Stimulated activated CD4-positive, alpha-beta T cell treated with anti-CD3 and anti-CD28 coated beads, Interleukin-4, amount 100 ng/mL, for 4 hours (primary cell): Measurements from ENCODE around the gene FRRS1.
"Not testable (repeated sequence)": the region's sequence is repeated elsewhere in the genome, so short reads cannot be mapped to it uniquely, and the experiment has no call there.

Experiments
- DNase-seq, 2 experiments: peaks; one replicate each; pipeline ENCODE4 v3.0.0-alpha.2; 2020

The FRRS1 gene, protein sequence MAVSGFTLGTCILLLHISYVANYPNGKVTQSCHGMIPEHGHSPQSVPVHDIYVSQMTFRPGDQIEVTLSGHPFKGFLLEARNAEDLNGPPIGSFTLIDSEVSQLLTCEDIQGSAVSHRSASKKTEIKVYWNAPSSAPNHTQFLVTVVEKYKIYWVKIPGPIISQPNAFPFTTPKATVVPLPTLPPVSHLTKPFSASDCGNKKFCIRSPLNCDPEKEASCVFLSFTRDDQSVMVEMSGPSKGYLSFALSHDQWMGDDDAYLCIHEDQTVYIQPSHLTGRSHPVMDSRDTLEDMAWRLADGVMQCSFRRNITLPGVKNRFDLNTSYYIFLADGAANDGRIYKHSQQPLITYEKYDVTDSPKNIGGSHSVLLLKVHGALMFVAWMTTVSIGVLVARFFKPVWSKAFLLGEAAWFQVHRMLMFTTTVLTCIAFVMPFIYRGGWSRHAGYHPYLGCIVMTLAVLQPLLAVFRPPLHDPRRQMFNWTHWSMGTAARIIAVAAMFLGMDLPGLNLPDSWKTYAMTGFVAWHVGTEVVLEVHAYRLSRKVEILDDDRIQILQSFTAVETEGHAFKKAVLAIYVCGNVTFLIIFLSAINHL

DNA sequence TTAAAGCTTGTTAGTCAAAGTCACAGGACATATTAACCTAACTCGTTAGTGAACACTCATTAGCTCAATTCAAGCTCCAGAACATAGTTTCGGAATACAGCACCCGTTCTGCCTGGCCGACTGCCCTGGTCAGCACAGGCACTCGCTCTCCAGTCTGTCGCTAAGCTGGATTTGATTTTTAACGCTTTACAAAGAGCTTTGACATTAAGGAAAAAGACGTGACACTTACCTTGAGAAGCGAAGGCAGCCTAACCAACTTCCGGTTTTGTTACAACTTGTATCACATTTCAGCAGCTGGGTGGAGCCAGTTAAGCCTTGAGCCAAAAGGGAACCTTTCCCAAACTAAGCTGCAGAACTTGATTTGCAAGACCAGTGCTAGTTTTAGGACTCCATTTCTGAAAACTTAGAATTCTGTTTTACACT, at the start of gene FRRS1:
Gene FRRS1 (minus strand): TSS at position 258 of the 423 bp plus-strand sequence. CDS start 17,867 bp downstream, outside the sequence.
- peak in 1 of 2 experiments; percentile 26 for DNase-seq

DNA sequence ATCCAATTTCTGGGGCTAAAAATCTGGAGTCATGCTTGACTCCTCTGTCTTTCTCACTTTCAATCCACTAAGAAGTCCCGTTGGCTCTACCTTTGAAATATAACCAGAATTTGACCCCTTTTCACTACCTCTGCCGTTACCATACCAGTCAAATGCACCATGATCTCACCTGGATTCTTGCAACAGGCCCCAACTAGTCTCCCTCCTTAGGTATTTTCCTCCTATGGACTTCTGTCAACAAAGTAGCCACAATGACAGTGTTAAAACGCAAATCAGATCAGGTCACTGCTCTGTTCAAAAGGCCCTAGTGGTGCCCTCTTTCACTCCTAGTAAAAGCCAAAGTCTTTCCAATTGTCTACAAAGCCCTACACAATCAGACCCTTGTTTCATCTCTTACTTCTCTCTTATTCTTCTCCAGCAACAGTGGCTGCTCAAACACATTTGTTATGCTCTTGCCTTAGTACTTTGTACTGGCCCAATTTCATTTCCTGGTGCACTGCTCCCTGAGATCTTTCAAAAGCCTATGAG, 48.0 kb upstream of the FRRS1 start:
- no peak for DNase-seq

DNA sequence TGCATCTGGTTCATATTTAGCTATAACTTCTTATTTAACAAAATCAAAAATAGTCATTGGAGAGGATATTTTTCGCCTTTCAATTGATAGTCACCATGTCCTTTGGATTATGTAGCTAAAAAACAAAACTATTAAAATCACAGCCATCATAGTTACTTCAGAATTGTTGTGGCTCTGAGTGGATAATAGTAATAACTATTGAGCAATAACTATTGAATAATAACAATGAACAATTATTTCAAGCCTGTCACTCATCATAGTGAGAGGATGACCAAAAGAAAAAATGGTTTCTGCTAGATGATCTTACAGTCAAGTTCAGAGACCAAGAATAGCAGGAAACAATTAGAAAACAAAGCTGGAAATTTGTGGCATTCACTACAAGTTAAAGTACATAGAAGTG, 45.3 kb upstream of the FRRS1 start:
- no peak for DNase-seq

GRCh38 chr1:99811075-99811474, 44.6 kb upstream of the FRRS1 start:
- DNase-seq: no peak

- peak in 1 of 2 experiments; percentile 6 for DNase-seq
These were observed 42.1 kb upstream of the FRRS1 start for GRCh38 chr1:99808391-99809115.

DNA sequence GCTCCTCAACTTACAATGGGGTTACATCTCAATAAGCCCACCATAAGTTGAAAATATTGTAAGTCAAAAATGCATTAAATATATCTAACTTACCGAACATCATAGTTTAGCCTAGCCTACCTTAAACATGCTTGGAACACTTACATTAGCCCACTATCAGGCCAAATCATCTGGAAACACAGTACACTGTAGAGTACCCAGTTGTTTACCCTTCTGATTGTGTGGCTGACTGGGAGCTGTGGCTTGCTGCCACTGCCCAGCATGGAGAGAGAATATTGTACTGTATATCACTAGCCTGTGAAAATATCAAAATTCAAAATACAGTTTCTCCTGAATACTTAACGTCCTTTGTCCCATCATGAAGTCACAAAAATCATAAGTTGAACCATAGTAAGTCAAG, 40.4 kb upstream of the FRRS1 start:
- no peak for DNase-seq

- no peak for DNase-seq
These were observed 35.1 kb upstream of the FRRS1 start for GRCh38 chr1:99801584-99801983.

- DNase-seq: not testable (repeated sequence)
These were observed 27.4 kb upstream of the FRRS1 start for GRCh38 chr1:99793861-99794260.

- DNase-seq: no peak
These were observed 23.3 kb upstream of the FRRS1 start for GRCh38 chr1:99789715-99790114.

- DNase-seq: no peak
These were observed 22.5 kb upstream of the FRRS1 start for GRCh38 chr1:99788896-99789295.

DNA sequence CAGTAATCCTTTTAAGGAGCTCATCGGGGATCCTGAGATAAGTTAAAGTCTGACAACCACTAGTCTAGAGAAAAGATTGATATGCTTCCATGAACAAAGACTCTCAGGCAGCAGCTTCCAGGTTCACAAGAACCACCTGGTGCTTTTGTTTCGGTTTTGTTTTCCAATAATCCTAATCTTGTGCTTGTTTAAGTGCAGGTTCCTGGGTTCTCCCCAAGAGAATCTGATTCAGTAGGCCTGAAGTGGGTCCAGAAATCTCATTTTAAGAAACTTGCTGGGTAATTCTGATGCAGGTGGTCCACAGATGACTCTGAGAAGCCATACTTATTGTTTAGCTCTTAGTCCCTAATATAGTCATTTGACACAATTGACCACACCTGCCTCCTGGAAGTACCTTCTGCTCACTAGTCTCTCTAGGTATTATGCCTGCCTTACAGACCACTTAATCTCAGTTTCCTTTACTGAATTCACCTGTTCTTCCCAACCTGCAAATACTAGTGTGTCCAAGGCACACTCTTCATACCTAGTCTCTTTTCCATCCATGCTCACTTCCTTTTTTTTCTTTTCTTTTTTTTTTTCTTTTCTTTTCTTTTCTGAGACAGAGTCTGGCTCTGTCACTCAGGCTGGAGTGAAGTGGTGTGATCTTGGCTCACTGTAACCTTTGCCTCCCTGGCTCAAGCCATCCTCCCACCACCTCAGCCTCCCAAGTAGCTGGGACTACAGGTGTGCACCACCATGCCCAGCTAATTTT, 20.5 kb upstream of the FRRS1 start:
- no peak for DNase-seq

GRCh38 chr1:99784809-99785255, 18.4 kb upstream of the FRRS1 start:
- no peak for DNase-seq

DNA sequence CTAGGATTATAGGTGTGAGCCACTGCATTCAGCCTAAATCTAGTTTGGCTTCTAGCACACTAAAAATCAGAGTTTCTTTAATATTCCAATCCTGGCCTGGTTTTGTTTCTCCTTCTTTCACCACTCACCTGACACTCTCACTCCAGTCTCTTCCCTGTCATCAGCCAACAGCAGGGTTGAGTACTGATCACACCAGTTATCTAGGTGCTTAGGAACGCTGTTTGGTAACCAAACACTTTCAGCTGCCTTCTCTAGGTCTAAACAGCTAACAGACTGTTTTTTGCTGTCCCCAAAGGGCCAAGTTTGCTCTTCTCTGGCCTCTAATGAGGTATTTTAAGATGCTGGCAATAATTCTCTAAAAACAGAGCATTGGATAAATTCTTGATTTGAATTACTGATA, 17.7 kb upstream of the FRRS1 start:
- no peak for DNase-seq

GRCh38 chr1:99782920-99783319, 16.5 kb upstream of the FRRS1 start:
- DNase-seq: no peak

GRCh38 chr1:99782397-99782796, 16.0 kb upstream of the FRRS1 start:
- no peak for DNase-seq

DNA sequence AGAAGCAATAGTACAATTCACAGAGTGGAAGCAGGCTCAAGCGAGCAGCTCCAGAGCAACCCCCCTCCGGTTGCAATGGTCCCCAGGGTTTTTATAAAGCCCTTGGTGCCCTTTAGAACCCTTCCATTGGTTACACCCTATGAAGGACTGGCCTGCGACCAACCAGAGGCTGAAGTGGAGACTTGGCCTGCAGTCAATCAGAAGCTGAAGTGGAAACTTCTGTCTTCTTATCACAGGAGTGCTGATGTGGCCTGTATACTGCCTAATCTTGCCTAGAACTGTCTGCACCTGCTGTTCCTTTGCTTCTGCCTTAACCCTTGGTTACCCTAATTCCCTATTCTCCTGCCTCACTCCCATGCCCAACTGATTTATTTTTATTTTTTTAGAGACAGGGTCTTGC, 15.4 kb upstream of the FRRS1 start:
- DNase-seq: no peak

GRCh38 chr1:99777752-99778151, 11.3 kb upstream of the FRRS1 start:
- DNase-seq: no peak

DNA sequence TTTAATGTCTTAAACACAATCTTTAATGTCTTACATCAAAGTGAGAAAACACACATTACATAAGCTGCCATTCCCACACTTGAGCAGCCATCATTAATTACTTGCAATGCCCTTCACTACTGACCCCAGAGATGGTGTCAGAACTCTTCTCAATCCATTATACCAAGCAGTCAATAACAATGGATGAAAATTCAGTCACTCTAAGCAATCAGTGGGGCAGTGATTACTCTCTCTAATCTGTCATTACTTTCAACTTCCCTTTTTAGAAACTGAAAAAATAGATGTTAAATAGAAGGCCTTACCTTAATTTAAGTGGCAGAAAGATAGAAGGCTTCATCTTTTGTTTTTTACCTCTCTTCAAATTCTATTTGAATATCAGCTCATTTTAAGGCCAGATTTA, 9.7 kb upstream of the FRRS1 start:
- DNase-seq: no peak

GRCh38 chr1:99772809-99773208, 6.4 kb upstream of the FRRS1 start:
- no peak for DNase-seq

DNA sequence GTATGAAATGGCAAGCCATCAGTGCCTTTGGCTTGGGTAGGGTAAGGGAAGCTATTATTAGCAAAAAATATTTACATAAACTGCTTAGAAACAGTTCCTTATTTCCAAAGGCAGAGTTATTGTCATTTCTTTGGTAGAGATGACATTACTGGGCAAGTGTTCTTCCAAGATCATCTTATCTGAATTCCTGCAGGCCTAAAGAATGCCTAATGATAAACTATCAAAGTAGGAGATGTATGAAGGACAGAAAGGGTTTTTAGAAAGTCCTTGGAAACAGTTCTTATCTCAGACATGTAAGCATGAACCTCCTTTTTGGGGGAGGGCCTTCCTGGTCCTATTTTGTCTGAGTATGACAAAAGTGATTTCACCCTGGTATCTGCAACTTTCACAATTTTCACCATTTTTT, 5.1 kb upstream of the FRRS1 start:
- no peak for DNase-seq

DNA sequence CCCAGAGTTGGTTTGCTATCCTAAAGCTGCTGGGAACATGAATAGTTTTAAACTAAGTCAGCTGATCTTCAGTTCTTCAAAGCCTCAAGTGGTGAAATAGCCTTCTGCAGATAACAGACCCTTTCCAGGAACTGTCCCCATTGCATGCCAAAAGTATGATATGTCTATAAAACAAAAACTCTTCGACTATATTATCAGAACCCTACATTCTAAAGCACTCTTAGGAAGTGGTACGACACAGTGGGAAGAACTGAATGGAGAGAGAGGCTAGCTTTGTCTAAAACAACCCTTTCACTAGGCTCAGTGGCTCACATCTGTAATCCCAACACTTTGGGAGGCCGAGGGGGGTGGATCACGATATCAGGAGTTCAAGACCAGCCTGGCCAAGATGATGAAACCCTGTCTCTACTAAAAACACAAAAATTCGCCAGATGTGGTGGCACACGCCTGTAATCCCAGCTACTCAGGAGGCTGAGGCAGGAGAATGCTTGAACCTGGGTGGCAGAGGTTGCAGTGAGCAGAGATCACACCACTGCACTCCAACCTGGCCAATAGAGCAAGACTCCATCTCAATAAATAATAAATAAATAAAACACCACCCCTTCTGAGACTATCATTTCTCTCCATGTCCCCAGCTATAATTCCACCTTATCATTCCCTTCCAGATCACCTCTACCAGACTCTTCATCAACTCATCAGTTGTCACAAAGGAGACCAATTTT, 2.2 kb upstream of the FRRS1 start:
- DNase-seq: no peak

DNA sequence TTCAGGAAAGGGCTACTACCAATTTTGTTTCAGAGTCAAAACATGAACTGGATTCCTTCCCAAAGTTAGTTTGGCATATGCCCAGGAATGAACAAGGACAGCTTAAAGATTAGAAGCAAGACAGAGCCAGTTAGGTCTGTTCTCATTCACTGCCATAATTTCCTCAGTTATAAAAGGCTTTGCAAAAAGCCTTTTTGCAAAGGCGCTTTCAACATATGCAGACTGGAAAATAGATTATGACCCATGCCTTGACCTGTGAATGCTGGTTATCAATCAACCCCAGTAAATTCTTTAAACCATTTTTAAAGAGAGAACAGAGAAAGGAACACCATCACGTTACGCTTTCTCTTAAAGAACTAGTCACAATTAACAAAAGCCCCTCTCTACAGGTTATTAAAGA, 1.7 kb upstream of the FRRS1 start:
- DNase-seq: no peak
